SK-N-SH (cell line): Measurements from ENCODE around the gene DNAJA3.
A peak's percentile ranks its signal among the peaks of the same experiment; 100 is the strongest.

Source experiments
- CTCF ChIP-seq: fragments of 200-600 bp; sonication (generic); IDR thresholded peaks from 2 replicates; pipeline ENCODE4 v1.6.1; 2017; ENCODE audit warnings: antibody characterized with exemption, mild to moderate bottlenecking, moderate library complexity
- FOXJ3 ChIP-seq: sonication (generic); formaldehyde crosslinking; IDR thresholded peaks from 2 replicates; pipeline ENCODE4 v1.5.1; 2020; ENCODE audit warnings: mild to moderate bottlenecking, missing genetic modification reagents
- GABPA ChIP-seq: IDR thresholded peaks from 2 replicates; pipeline ENCODE4 v1.4.0; 2012; ENCODE audit warnings: low read depth, mild to moderate bottlenecking
- NFIC ChIP-seq: IDR thresholded peaks from 2 replicates; pipeline ENCODE4 v1.4.0; 2012; ENCODE audit warnings: borderline replicate concordance
- RAD21 ChIP-seq: IDR thresholded peaks from 2 replicates; pipeline ENCODE4 v1.6.1; 2012; ENCODE audit warnings: mild to moderate bottlenecking, low read length
- TF ChIP-seq, protein P1 (sequence below): IDR thresholded peaks from 2 replicates; pipeline ENCODE4 v1.6.1; 2012; ENCODE audit warnings: mild to moderate bottlenecking, low read depth, low read length, moderate library complexity
- TF ChIP-seq, protein P2 (sequence below): IDR thresholded peaks from 2 replicates; pipeline ENCODE4 v1.4.0; 2012; ENCODE audit warnings: low read depth, borderline replicate concordance

GRCh38 chr16:4401510-4401909 is 24.2 kb upstream of the DNAJA3 start:
- no peak for TF ChIP-seq CTCF
- TF ChIP-seq, protein P1, sequence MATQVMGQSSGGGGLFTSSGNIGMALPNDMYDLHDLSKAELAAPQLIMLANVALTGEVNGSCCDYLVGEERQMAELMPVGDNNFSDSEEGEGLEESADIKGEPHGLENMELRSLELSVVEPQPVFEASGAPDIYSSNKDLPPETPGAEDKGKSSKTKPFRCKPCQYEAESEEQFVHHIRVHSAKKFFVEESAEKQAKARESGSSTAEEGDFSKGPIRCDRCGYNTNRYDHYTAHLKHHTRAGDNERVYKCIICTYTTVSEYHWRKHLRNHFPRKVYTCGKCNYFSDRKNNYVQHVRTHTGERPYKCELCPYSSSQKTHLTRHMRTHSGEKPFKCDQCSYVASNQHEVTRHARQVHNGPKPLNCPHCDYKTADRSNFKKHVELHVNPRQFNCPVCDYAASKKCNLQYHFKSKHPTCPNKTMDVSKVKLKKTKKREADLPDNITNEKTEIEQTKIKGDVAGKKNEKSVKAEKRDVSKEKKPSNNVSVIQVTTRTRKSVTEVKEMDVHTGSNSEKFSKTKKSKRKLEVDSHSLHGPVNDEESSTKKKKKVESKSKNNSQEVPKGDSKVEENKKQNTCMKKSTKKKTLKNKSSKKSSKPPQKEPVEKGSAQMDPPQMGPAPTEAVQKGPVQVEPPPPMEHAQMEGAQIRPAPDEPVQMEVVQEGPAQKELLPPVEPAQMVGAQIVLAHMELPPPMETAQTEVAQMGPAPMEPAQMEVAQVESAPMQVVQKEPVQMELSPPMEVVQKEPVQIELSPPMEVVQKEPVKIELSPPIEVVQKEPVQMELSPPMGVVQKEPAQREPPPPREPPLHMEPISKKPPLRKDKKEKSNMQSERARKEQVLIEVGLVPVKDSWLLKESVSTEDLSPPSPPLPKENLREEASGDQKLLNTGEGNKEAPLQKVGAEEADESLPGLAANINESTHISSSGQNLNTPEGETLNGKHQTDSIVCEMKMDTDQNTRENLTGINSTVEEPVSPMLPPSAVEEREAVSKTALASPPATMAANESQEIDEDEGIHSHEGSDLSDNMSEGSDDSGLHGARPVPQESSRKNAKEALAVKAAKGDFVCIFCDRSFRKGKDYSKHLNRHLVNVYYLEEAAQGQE, result no peak
- TF ChIP-seq, protein P2, sequence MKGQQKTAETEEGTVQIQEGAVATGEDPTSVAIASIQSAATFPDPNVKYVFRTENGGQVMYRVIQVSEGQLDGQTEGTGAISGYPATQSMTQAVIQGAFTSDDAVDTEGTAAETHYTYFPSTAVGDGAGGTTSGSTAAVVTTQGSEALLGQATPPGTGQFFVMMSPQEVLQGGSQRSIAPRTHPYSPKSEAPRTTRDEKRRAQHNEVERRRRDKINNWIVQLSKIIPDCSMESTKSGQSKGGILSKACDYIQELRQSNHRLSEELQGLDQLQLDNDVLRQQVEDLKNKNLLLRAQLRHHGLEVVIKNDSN, result no peak
- no peak for TF ChIP-seq NFIC
- TF ChIP-seq GABPA, result no peak
- TF ChIP-seq RAD21, result peak; percentile 67
- TF ChIP-seq FOXJ3, result no peak
